Measurements from ENCODE around the gene TIMMDC1. TPM values are rescaled to one million over a fixed set of nuclear protein-coding genes. Genes with fewer than 3 reads are reported as not detected.

Gene TIMMDC1
- total RNA-seq, 4 donors from 2014 or later = 41.6 to 55.7 (median 46.2) TPM

- no peak for DNase-seq (ENCODE audit: low spot score in 2 of 2)
- Histone ChIP-seq H3K4me3 (no peak overlapping the region), H3K27me3 (no peaks in the 10 kb centered on the region), H3K27ac (no peak overlapping the region), H3K4me1 (no peaks in the 10 kb centered on the region), H3K9me3 (no peaks in the 10 kb centered on the region), H3K36me3 (peaks cover 57% of the 10 kb centered on the region)
- WGBS = 98% methylated on average over 2 of the region's 2 CpGs
- TF ChIP-seq POLR2A (IDR thresholded peaks at IDR 0.05) (no peak), EP300 (IDR thresholded peaks at IDR 0.05) (no peak), POLR2AphosphoS5 (IDR thresholded peaks at IDR 0.05) (no peak)
- TF ChIP-seq, protein P1, sequence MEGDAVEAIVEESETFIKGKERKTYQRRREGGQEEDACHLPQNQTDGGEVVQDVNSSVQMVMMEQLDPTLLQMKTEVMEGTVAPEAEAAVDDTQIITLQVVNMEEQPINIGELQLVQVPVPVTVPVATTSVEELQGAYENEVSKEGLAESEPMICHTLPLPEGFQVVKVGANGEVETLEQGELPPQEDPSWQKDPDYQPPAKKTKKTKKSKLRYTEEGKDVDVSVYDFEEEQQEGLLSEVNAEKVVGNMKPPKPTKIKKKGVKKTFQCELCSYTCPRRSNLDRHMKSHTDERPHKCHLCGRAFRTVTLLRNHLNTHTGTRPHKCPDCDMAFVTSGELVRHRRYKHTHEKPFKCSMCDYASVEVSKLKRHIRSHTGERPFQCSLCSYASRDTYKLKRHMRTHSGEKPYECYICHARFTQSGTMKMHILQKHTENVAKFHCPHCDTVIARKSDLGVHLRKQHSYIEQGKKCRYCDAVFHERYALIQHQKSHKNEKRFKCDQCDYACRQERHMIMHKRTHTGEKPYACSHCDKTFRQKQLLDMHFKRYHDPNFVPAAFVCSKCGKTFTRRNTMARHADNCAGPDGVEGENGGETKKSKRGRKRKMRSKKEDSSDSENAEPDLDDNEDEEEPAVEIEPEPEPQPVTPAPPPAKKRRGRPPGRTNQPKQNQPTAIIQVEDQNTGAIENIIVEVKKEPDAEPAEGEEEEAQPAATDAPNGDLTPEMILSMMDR (IDR thresholded peaks at IDR 0.05) = no peak
Observed at GRCh38 chr3:119507404-119507803, 9.1 kb downstream of the TIMMDC1 start.

GRCh38 chr3:119508172-119508845 lies 10.0 kb downstream of the TIMMDC1 start:
- 73% methylated on average over 1 of the region's 1 CpG for WGBS
- no peak for TF ChIP-seq POLR2AphosphoS5 (IDR thresholded peaks at IDR 0.05)
- no peak for TF ChIP-seq EP300 (IDR thresholded peaks at IDR 0.05)
- TF ChIP-seq POLR2A (IDR thresholded peaks at IDR 0.05) = no peak
- TF ChIP-seq, protein P1 (IDR thresholded peaks at IDR 0.05) = no peak
- Histone ChIP-seq H3K9me3 (no peaks in the 10 kb centered on the region), H3K27ac (no peak overlapping the region), H3K36me3 (peaks cover 62% of the 10 kb centered on the region), H3K4me1 (no peaks in the 10 kb centered on the region), H3K27me3 (no peaks in the 10 kb centered on the region), H3K4me3 (no peak overlapping the region)
- DNase-seq (ENCODE audit: low spot score in 2 of 2) = no peak

DNA sequence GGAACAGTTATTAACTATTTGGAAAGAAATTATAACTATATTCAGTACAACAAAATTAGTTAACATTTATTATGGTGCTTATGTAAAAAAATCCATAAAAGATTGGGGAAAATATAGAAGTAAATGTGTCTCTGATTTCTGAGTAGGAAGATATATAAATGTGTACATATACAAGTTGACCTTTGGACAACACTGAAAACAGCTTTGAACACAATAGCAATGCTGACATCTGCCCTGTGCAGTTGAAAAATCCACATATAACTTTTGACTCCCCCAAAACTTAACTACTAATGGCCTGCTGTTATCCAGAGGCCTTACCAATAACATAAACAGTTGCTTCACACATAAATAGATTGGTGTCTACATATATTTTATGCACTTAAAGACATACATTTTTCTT lies 12.3 kb downstream of the TIMMDC1 start:
- Histone ChIP-seq H3K4me3 (no peak overlapping the region), H3K36me3 (peaks cover 71% of the 10 kb centered on the region), H3K9me3 (no peaks in the 10 kb centered on the region), H3K4me1 (no peaks in the 10 kb centered on the region), H3K27ac (no peak overlapping the region), H3K27me3 (no peaks in the 10 kb centered on the region)
- no peak for TF ChIP-seq POLR2A (IDR thresholded peaks at IDR 0.05)
- no peak for TF ChIP-seq EP300 (IDR thresholded peaks at IDR 0.05)
- TF ChIP-seq, protein P1 (IDR thresholded peaks at IDR 0.05) = no peak
- no peak for TF ChIP-seq POLR2AphosphoS5 (IDR thresholded peaks at IDR 0.05)
- DNase-seq (ENCODE audit: low spot score in 2 of 2) = no peak

DNA sequence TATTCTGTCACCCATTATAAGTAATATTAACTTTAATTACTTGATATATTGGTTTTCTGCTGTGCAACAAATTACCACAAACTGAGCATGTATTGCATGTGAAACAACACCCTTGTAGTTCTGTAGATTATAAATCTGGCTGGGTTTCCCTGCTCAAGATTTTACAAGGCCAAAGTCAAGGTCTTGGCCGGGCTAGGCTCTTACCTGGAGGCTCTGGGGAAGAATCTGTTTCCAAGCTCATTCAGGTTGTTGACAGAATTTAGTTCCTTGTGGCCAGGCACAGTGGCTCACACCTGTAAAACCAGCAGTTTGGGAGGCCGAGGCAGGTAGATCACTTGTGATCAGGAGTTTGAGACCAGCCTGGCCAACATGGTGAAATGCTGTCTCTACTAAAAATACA lies 16.3 kb downstream of the TIMMDC1 start:
- Histone ChIP-seq H3K9me3 (no peaks in the 10 kb centered on the region), H3K27me3 (no peaks in the 10 kb centered on the region), H3K27ac (no peak overlapping the region), H3K4me1 (no peaks in the 10 kb centered on the region), H3K4me3 (no peak overlapping the region), H3K36me3 (peaks cover 80% of the 10 kb centered on the region)
- no peak for DNase-seq (ENCODE audit: low spot score in 2 of 2)
- TF ChIP-seq POLR2A (IDR thresholded peaks at IDR 0.05) (no peak), EP300 (IDR thresholded peaks at IDR 0.05) (no peak), POLR2AphosphoS5 (IDR thresholded peaks at IDR 0.05) (no peak)
- TF ChIP-seq, protein P1 (IDR thresholded peaks at IDR 0.05) = no peak
- WGBS = 88% methylated on average over 2 of the region's 2 CpGs

DNA sequence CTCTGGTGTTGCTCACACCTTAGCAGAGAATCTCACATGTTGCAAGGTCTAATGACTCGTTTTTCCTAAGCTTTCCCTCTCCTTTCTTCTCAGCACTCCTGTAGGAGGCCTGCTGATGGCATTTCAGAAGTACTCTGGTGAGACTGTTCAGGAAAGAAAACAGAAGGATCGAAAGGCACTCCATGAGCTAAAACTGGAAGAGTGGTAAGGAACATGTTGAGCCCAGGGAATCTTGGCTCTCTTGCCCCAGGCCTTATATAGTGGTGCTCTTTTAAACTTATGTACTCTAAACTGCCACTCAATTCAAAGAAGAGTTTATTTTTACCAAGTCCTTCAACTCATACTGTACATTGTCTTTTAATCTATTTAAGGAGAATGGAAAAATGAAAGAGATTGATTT lies 18.8 kb downstream of the TIMMDC1 start:
- Histone ChIP-seq H3K27me3 (no peaks in the 10 kb centered on the region), H3K27ac (no peak overlapping the region), H3K9me3 (no peaks in the 10 kb centered on the region), H3K4me3 (no peak overlapping the region), H3K36me3 (peaks cover 91% of the 10 kb centered on the region), H3K4me1 (no peaks in the 10 kb centered on the region)
- no peak for DNase-seq (ENCODE audit: low spot score in 2 of 2)
- TF ChIP-seq, protein P1 (IDR thresholded peaks at IDR 0.05) = no peak
- WGBS = 96% methylated on average over 2 of the region's 2 CpGs
